Loucy (cell line): Measurements from ENCODE around the gene BAG1.

Source experiments
- H2AFZ ChIP-seq: fragments of 200-600 bp; sonication (generic); 2 replicates; pipeline ENCODE4 v1.6.0; 2016; ENCODE audit warnings: antibody characterized with exemption, mild to moderate bottlenecking, low read length, moderate library complexity
- H3F3A ChIP-seq: fragments of 200-600 bp; 2 replicates; pipeline ENCODE4 v1.6.0; 2016; ENCODE audit warnings: antibody characterized with exemption, low read depth, mild to moderate bottlenecking
- H3K27me3 ChIP-seq: fragments of 200-600 bp; sonication (generic); 2 replicates; pipeline ENCODE4 v1.6.1; 2014; ENCODE audit warnings: low read length, mild to moderate bottlenecking; ENCODE audit not compliant: insufficient read depth, poor library complexity, severe bottlenecking
- H3K36me3 ChIP-seq: fragments of 200-600 bp; sonication (generic); 2 replicates; pipeline ENCODE4 v1.6.1; 2016; ENCODE audit warnings: low read length; ENCODE audit not compliant: insufficient read depth
- H3K4me1 ChIP-seq: fragments of 200-600 bp; sonication (generic); 2 replicates; pipeline ENCODE4 v1.5.1; 2014; ENCODE audit warnings: low read length, mild to moderate bottlenecking; ENCODE audit not compliant: insufficient read depth, poor library complexity, severe bottlenecking
- H3K4me2 ChIP-seq: fragments of 200-600 bp; sonication (generic); 2 replicates; pipeline ENCODE4 v1.6.0; 2014; ENCODE audit warnings: antibody characterized with exemption, low read length, low read depth, mild to moderate bottlenecking; ENCODE audit not compliant: poor library complexity, severe bottlenecking
- H3K4me3 ChIP-seq: fragments of 200-600 bp; sonication (generic); 2 replicates; pipeline ENCODE4 v1.5.1; 2014; ENCODE audit warnings: low read length, mild to moderate bottlenecking, mixed read lengths; ENCODE audit not compliant: poor library complexity, severe bottlenecking
- H3K79me2 ChIP-seq: fragments of 200-600 bp; sonication (generic); 2 replicates; pipeline ENCODE4 v1.6.1; 2014; ENCODE audit warnings: low read length; ENCODE audit not compliant: insufficient read depth
- H3K9ac ChIP-seq: fragments of 200-600 bp; sonication (generic); 2 replicates; pipeline ENCODE4 v1.6.0; 2014; ENCODE audit warnings: mild to moderate bottlenecking, low read depth, low read length, moderate library complexity; ENCODE audit not compliant: poor library complexity, severe bottlenecking
- H3K9me2 ChIP-seq: fragments of 200-600 bp; sonication (generic); replicated peaks from 2 replicates; pipeline ENCODE4 v1.6.1; 2016; ENCODE audit warnings: low read depth, low read length, mixed read lengths
- H3K9me3 ChIP-seq: fragments of 200-600 bp; sonication (generic); 2 replicates; pipeline ENCODE4 v1.6.1; 2014; ENCODE audit warnings: mild to moderate bottlenecking, antibody characterized with exemption, low read length, low read depth; ENCODE audit not compliant: insufficient read depth
- H4K20me1 ChIP-seq: fragments of 200-600 bp; sonication (generic); 2 replicates; pipeline ENCODE4 v1.6.0; 2014; ENCODE audit warnings: antibody characterized with exemption, low read length, mild to moderate bottlenecking; ENCODE audit not compliant: insufficient read depth, poor library complexity, severe bottlenecking
- CTCF ChIP-seq: fragments of 200-600 bp; sonication (generic); conservative IDR thresholded peaks from 2 replicates; pipeline ENCODE4 v1.5.1; 2014; ENCODE audit warnings: mild to moderate bottlenecking, antibody characterized with exemption, low read length
- EZH2phosphoT487 ChIP-seq: fragments of 200-600 bp; IDR thresholded peaks from 2 replicates; pipeline ENCODE4 v1.6.1; 2018; ENCODE audit warnings: antibody characterized with exemption, mild to moderate bottlenecking, moderate library complexity, borderline replicate concordance

The BAG1 gene

GRCh38 chr9:33309903-33310302 is 45.4 kb upstream of the BAG1 start:
- no peak overlapping the region for H3K4me2 ChIP-seq
- no peaks in the 10 kb centered on the region for H3F3A ChIP-seq
- H3K4me3 ChIP-seq: no peak overlapping the region
- no peaks in the 10 kb centered on the region for H3K9me2 ChIP-seq
- no peaks in the 10 kb centered on the region for H4K20me1 ChIP-seq
- no peak overlapping the region for H2AFZ ChIP-seq
- H3K4me1 ChIP-seq: no peaks in the 10 kb centered on the region
- no peaks in the 10 kb centered on the region for H3K79me2 ChIP-seq
- no peak overlapping the region for H3K9ac ChIP-seq
- H3K9me3 ChIP-seq: no peaks in the 10 kb centered on the region
- no peak for TF ChIP-seq CTCF
- no peak for TF ChIP-seq EZH2phosphoT487
- peaks cover 95% of the 10 kb centered on the region; the same call in 1 of the 2 replicates for H3K36me3 ChIP-seq
- no peaks in the 10 kb centered on the region for H3K27me3 ChIP-seq

GRCh38 chr9:33307067-33307466 is 42.6 kb upstream of the BAG1 start:
- no peaks in the 10 kb centered on the region for H3K79me2 ChIP-seq

GRCh38 chr9:33306037-33306436 is 41.5 kb upstream of the BAG1 start:
- H3K4me1 ChIP-seq: no peaks in the 10 kb centered on the region
- TF ChIP-seq EZH2phosphoT487 (no peak), CTCF (no peak)
- no peaks in the 10 kb centered on the region for H3K9me3 ChIP-seq
- no peaks in the 10 kb centered on the region for H3K27me3 ChIP-seq
- peaks cover 90% of the 10 kb centered on the region for H3K36me3 ChIP-seq
- H4K20me1 ChIP-seq: no peaks in the 10 kb centered on the region
- no peak overlapping the region for H3K9ac ChIP-seq
- H2AFZ ChIP-seq: no peak overlapping the region
- H3K9me2 ChIP-seq: no peaks in the 10 kb centered on the region
- no peaks in the 10 kb centered on the region; the same call in 1 of the 2 replicates for H3K79me2 ChIP-seq
- no peak overlapping the region for H3K4me2 ChIP-seq
- no peak overlapping the region for H3K4me3 ChIP-seq
- no peaks in the 10 kb centered on the region for H3F3A ChIP-seq

More at GRCh38 chr9:33307067-33307466, 42.6 kb upstream of the BAG1 start:
- H3K9ac ChIP-seq: no peak overlapping the region
- H3K27me3 ChIP-seq: no peaks in the 10 kb centered on the region
- no peak overlapping the region for H3K4me3 ChIP-seq
- H3K4me1 ChIP-seq: no peaks in the 10 kb centered on the region
- H3F3A ChIP-seq: no peaks in the 10 kb centered on the region
- no peak for TF ChIP-seq EZH2phosphoT487
- no peak for TF ChIP-seq CTCF
- H3K4me2 ChIP-seq: no peak overlapping the region
- no peaks in the 10 kb centered on the region for H3K9me3 ChIP-seq
- no peak overlapping the region for H2AFZ ChIP-seq
- no peaks in the 10 kb centered on the region for H4K20me1 ChIP-seq
- peaks cover 93% of the 10 kb centered on the region for H3K36me3 ChIP-seq
- H3K9me2 ChIP-seq: no peaks in the 10 kb centered on the region
